ENCODE results near the gene SYNE3.

GRCh38 chr14:95541346-95541745 is 24.9 kb upstream of the SYNE3 start:
- TF ChIP-seq POLR2AphosphoS5 (IDR thresholded peaks at IDR 0.05; ENCODE audit: low read depth, low read length) (no peak), CTCF (IDR thresholded peaks at IDR 0.05; ENCODE audit: control extremely low read depth in 1 of 3, insufficient read depth in 1 of 3, low read depth in 1 of 3, low read length in 3 of 3) (no peak), TAF1 (IDR thresholded peaks at IDR 0.05; ENCODE audit: low read depth, low read length) (no peak), USF2 (IDR thresholded peaks at IDR 0.05; ENCODE audit: low read length) (no peak), RFX5 (IDR thresholded peaks at IDR 0.05; ENCODE audit: borderline replicate concordance, low read depth, low read length) (no peak), CEBPB (IDR thresholded peaks at IDR 0.05; ENCODE audit: low read depth, low read length) (no peak), POLR2A (IDR thresholded peaks at IDR 0.05; ENCODE audit: control extremely low read depth in 1 of 2, low read depth in 2 of 2, low read length in 2 of 2) (no peak), KDM1A (IDR thresholded peaks at IDR 0.05; ENCODE audit: borderline replicate concordance, low read length) (no peak), EZH2 (IDR thresholded peaks at IDR 0.05; ENCODE audit: low read depth, low read length, severe bottlenecking) (no peak), RAD21 (IDR thresholded peaks at IDR 0.05 in 1 of 2, conservative IDR thresholded peaks at IDR 0.05 in 1 of 2; ENCODE audit: low read depth in 2 of 2, low read length in 2 of 2) (no peak)

All from H1 (cell line).